Tibial nerve (tissue), 4 donors: ENCODE measurements around the gene GMDS.

Source experiments
- EP300 ChIP-seq, 2 donors: sonication (generic); formaldehyde crosslinking; IDR thresholded peaks; one replicate each; pipeline ENCODE4 v1.6.1; 2017; ENCODE audit warnings: antibody characterized with exemption in 2 of 2, mild to moderate bottlenecking in 1 of 2
- TF ChIP-seq, protein P1 (sequence below), 5 experiments: fragments of 200-600 bp in 3 of 5; fragments of 450-650 bp in 2 of 5; sonication (generic) in 3 of 5; IDR thresholded peaks; one replicate each; pipeline ENCODE4 v1.5.1; 2016 to 2019; ENCODE audit warnings: antibody characterized with exemption in 5 of 5, mild to moderate bottlenecking in 3 of 5, moderate library complexity in 2 of 5

DNA sequence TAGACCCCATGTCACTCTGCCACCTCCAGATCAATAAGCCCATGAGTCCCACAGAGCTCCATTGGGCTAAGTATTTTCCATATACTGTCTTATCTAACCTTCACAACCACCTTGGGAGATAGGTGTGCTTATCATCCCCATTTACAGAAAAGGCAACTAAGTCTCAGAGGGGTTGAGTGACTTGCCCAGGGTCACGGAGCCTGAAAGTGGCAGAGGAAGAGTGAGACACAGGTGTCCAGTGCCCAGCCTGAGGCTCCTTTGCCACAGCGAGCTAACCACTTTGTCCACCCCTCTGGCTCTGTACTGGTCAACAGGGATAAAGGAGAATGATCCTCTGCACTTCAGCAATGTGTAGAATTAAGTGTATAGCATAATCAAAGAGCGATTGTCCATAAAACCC is 124.5 kb downstream of the GMDS start:
- TF ChIP-seq EP300 (IDR thresholded peaks at IDR 0.05) = no peak
- TF ChIP-seq, protein P1, sequence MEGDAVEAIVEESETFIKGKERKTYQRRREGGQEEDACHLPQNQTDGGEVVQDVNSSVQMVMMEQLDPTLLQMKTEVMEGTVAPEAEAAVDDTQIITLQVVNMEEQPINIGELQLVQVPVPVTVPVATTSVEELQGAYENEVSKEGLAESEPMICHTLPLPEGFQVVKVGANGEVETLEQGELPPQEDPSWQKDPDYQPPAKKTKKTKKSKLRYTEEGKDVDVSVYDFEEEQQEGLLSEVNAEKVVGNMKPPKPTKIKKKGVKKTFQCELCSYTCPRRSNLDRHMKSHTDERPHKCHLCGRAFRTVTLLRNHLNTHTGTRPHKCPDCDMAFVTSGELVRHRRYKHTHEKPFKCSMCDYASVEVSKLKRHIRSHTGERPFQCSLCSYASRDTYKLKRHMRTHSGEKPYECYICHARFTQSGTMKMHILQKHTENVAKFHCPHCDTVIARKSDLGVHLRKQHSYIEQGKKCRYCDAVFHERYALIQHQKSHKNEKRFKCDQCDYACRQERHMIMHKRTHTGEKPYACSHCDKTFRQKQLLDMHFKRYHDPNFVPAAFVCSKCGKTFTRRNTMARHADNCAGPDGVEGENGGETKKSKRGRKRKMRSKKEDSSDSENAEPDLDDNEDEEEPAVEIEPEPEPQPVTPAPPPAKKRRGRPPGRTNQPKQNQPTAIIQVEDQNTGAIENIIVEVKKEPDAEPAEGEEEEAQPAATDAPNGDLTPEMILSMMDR (IDR thresholded peaks at IDR 0.05) = no peak
